OCI-LY7 (cell line): ENCODE results near the gene RXRA. TPM values are rescaled to one million over a fixed set of nuclear protein-coding genes. Genes with fewer than 3 reads are reported as not detected.

Experiments used
- BruUV-seq: library from RNA; stranded (reverse); fragments of 400-500 nt; replicated peaks from 2 replicates; lab custom pipeline; 2021; lab: Mats Ljungman, UMichigan
- CTCF ChIA-PET: fragments of 300-600 bp; sonication (Branson Sonifier 250); formaldehyde crosslinking; loops from one replicate; lab custom pipeline; 2022; ENCODE audit warnings: antibody characterized with exemption; ENCODE audit not compliant: unreplicated experiment; lab: Charles Lee
- POLR2A ChIA-PET: fragments of 300-600 bp; sonication (Branson Sonifier 250); formaldehyde crosslinking; loops from one replicate; lab custom pipeline; 2022; ENCODE audit warnings: antibody characterized with exemption; lab: Charles Lee
- DNase-seq: peaks from one replicate; pipeline ENCODE4 v3.0.0-alpha.2; 2015; ENCODE audit warnings: low spot score
- H2AFZ ChIP-seq: fragments of 200-600 bp; sonication (generic), shearing (Covaris generic); 2 replicates; pipeline ENCODE4 v1.6.1; 2014; ENCODE audit warnings: mild to moderate bottlenecking, antibody characterized with exemption, low read length, moderate library complexity
- H3K27ac ChIP-seq: fragments of 200-600 bp; sonication (generic); 2 replicates; pipeline ENCODE4 v1.5.1; 2014; ENCODE audit warnings: mixed run types, low read depth, mild to moderate bottlenecking, moderate library complexity, low read length, inconsistent platforms; ENCODE audit not compliant: poor library complexity, severe bottlenecking
- H3K36me3 ChIP-seq: fragments of 200-600 bp; sonication (generic); 2 replicates; pipeline ENCODE4 v1.6.1; 2014; ENCODE audit warnings: mild to moderate bottlenecking, antibody characterized with exemption, low read length, moderate library complexity, mixed read lengths; ENCODE audit not compliant: insufficient read depth
- H3K4me1 ChIP-seq: fragments of 200-600 bp; sonication (generic); 2 replicates; pipeline ENCODE4 v1.5.1; 2014; ENCODE audit warnings: mild to moderate bottlenecking, low read length; ENCODE audit not compliant: insufficient read depth, poor library complexity, severe bottlenecking
- H3K4me2 ChIP-seq: fragments of 200-600 bp; sonication (generic); 2 replicates; pipeline ENCODE4 v1.6.1; 2014; ENCODE audit warnings: mild to moderate bottlenecking, low read length
- H3K4me3 ChIP-seq: fragments of 200-600 bp; sonication (generic); 2 replicates; pipeline ENCODE4 v1.5.1; 2014; ENCODE audit warnings: mild to moderate bottlenecking, low read depth, low read length; ENCODE audit not compliant: poor library complexity, severe bottlenecking
- H3K79me2 ChIP-seq: fragments of 200-600 bp; sonication (generic); 2 replicates; pipeline ENCODE4 v1.6.1; 2016; ENCODE audit warnings: low read depth, mild to moderate bottlenecking, low read length, moderate library complexity, mixed read lengths; ENCODE audit not compliant: insufficient read depth
- H3K9me2 ChIP-seq: fragments of 200-600 bp; sonication (generic); 2 replicates; pipeline ENCODE4 v1.6.1; 2016; ENCODE audit warnings: mild to moderate bottlenecking, low read length, mixed read lengths; ENCODE audit not compliant: insufficient read depth
- H3K9me3 ChIP-seq: fragments of 200-600 bp; sonication (generic); 2 replicates; pipeline ENCODE4 v1.6.1; 2014; ENCODE audit warnings: mild to moderate bottlenecking, mixed run types, low read length, mixed read lengths
- H4K20me1 ChIP-seq: fragments of 200-600 bp; sonication (generic); 2 replicates; pipeline ENCODE4 v1.6.1; 2014; ENCODE audit warnings: mild to moderate bottlenecking, antibody characterized with exemption, low read length, moderate library complexity, mixed read lengths; ENCODE audit not compliant: insufficient read depth
- EZH2phosphoT487 ChIP-seq: fragments of 200-600 bp; sonication (generic); IDR thresholded peaks from 2 replicates; pipeline ENCODE4 v1.6.1; 2018; ENCODE audit warnings: low read depth, borderline replicate concordance, mild to moderate bottlenecking, mixed run types, antibody characterized with exemption, low read length, moderate library complexity, mixed read lengths
- intact Hi-C: fragments of 100-400 bp; cut with micrococcal nuclease; formaldehyde crosslinking; loops from one replicate; pipeline ENCODE4 v1.10.0; 2022; ENCODE audit not compliant: unreplicated experiment
- total RNA-seq, 2 experiments: library from RNA; depleted of rRNA in 1 of 2; stranded (reverse); fragments of >200 nt in 1 of 2; shearing (Covaris generic) in 1 of 2; gene quantifications; 2 replicates each; pipeline ENCODE4 v1.2.3, GENCODE V29; 2014 to 2022
- TF ChIP-seq, protein P1 (sequence below): fragments of 200-600 bp; sonication (generic); conservative IDR thresholded peaks from 2 replicates; pipeline ENCODE4 v1.5.1; 2014; ENCODE audit warnings: mild to moderate bottlenecking, antibody characterized with exemption, low read length, moderate library complexity, mixed read lengths

Gene RXRA
- total RNA-seq, 2 experiments from 2014 or later: 0.25 to 0.40 TPM

DNA sequence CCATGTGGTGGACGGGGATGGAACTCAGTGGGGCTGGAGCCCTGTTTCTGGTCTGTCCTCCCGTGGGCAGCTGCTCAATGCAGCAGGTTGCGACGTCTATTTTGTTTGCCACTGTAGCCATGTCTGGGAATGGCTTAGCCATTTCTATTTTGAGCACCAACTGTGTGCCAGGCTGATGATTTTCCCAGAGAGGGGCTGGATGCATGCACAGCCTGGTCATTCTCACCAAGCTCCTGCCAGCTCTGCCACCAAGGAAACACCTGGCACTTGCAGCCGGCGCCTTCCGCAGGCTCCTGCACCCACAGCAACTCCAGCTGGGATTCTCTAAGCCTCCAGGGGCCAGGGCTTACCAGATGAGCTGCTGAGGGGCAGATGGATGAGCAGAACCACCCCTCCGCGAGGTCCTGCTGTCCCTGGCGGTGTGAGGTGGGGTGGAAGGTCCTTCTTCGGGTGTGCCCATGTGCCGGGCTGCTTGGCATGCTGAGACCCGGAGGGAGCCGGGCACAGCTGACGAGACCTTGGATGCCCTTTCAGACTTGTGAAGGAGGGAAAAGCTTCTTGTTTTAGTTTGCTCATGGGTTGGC lies 151.2 kb downstream of the RXRA start:
- intact Hi-C loops: no loop called here
- CTCF ChIA-PET: no interaction called here

DNA sequence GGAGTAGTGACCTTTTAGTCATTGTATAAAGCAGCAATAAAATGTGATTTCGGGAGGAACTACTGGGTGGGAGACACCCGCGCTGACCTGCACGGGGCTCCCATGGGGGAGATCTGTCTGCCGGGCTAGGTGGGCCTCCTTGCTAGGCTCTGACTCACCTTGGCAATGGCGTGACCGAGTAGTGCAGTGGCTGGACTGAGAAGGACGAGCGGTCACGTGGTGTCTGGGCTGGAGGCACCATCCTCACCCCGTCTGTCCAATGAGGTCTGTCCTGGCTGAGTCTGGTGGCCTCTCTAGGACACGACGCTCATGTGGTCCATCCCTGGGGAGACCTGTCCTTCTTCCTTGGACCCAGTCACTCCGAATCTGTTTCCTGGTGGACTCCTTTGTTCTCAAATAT lies 151.7 kb downstream of the RXRA start:
- Histone ChIP-seq H3K79me2 (no peaks in the 10 kb centered on the region), H3K36me3 (no peaks in the 10 kb centered on the region), H2AFZ (no peak overlapping the region), H3K27ac (no peak overlapping the region), H3K9me3 (no peaks in the 10 kb centered on the region), H3K9me2 (no peaks in the 10 kb centered on the region), H3K4me2 (no peak overlapping the region), H3K4me1 (no peaks in the 10 kb centered on the region), H4K20me1 (no peaks in the 10 kb centered on the region), H3K4me3 (no peak overlapping the region)
- ChIA-PET CTCF (no interaction called here), POLR2A (no interaction called here)
- no TSS peak for BruUV-seq
- DNase-seq: no peak
- intact Hi-C loops: no loop called here
- TF ChIP-seq, protein P1, sequence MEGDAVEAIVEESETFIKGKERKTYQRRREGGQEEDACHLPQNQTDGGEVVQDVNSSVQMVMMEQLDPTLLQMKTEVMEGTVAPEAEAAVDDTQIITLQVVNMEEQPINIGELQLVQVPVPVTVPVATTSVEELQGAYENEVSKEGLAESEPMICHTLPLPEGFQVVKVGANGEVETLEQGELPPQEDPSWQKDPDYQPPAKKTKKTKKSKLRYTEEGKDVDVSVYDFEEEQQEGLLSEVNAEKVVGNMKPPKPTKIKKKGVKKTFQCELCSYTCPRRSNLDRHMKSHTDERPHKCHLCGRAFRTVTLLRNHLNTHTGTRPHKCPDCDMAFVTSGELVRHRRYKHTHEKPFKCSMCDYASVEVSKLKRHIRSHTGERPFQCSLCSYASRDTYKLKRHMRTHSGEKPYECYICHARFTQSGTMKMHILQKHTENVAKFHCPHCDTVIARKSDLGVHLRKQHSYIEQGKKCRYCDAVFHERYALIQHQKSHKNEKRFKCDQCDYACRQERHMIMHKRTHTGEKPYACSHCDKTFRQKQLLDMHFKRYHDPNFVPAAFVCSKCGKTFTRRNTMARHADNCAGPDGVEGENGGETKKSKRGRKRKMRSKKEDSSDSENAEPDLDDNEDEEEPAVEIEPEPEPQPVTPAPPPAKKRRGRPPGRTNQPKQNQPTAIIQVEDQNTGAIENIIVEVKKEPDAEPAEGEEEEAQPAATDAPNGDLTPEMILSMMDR: no peak
- no peak for TF ChIP-seq EZH2phosphoT487

More for the DNA sequence above, 151.2 kb downstream of the RXRA start:
- Histone ChIP-seq H3K4me1 (no peaks in the 10 kb centered on the region), H3K36me3 (no peaks in the 10 kb centered on the region), H3K9me3 (no peaks in the 10 kb centered on the region), H4K20me1 (no peaks in the 10 kb centered on the region), H3K4me3 (no peak overlapping the region), H3K9me2 (no peaks in the 10 kb centered on the region), H3K27ac (no peak overlapping the region), H2AFZ (no peak overlapping the region), H3K4me2 (no peak overlapping the region), H3K79me2 (no peaks in the 10 kb centered on the region)
- BruUV-seq: no TSS peak
- POLR2A ChIA-PET: no interaction called here
- TF ChIP-seq, protein P1: no peak
- no peak for TF ChIP-seq EZH2phosphoT487
- no peak for DNase-seq

DNA sequence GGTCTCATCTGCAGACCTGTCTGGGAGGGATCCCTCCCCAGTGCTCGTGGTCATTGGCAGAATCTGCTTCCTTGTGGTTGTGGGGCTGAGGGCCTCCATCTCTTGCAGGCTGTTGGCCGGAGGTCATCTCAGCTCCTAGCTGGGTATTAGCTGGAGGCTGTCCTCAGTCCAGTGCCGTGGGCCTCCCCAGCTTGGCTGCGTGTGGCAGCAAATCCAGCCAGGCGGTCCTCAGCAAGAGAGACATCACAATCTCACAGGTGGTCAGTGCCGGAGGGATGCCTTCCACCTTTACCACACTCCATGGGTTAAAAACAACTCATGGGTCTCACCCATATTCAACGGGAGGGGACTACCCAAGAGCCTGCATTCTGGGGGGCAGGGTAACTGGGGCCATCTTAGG lies 155.5 kb downstream of the RXRA start:
- H3K9me3 ChIP-seq: no peaks in the 10 kb centered on the region
- TF ChIP-seq, protein P1: no peak
- no peak for TF ChIP-seq EZH2phosphoT487
- no peaks in the 10 kb centered on the region for H3K4me1 ChIP-seq
- H2AFZ ChIP-seq: no peak overlapping the region
- H3K4me3 ChIP-seq: no peak overlapping the region
- no peaks in the 10 kb centered on the region for H3K36me3 ChIP-seq
- DNase-seq: no peak
- no peak overlapping the region for H3K4me2 ChIP-seq
- ChIA-PET CTCF (no interaction called here), POLR2A (no interaction called here)
- no peaks in the 10 kb centered on the region for H4K20me1 ChIP-seq
- H3K79me2 ChIP-seq: no peaks in the 10 kb centered on the region
- no TSS peak for BruUV-seq
- no peak overlapping the region for H3K27ac ChIP-seq
- no peaks in the 10 kb centered on the region for H3K9me2 ChIP-seq
- intact Hi-C loops: no loop called here
